Left hindlimb (tissue), 1 donor: ENCODE data around the gene RTF2.

Experiments used
- DNase-seq: peaks from one replicate; pipeline ENCODE4 v3.0.0-alpha.2; 2018

The RTF2 gene

DNA sequence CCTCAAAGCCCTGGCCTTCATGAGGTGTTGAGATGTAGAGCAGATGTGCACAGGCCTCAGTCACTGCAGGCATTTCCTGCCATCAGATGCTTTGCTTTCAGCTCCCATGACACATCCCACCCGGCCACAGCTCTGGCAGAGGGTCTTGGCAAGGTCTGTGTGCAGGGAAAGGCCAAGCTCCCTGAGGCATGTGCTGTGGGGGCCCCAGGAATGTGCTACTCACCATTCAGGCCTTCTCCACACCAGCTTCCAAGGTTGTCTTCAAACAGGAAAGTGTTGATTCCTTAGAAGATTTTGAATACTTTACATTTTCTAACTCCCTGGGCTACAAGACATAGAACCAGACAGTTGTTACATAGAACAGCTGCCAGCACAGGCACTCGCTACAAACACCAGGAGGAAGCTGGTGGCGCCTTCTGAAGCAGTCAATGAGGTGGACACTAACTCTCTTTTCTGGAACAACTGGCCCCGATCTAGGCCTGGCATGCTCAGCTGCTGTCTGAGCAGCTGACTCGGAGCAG is 28.6 kb upstream of the RTF2 start:
- DNase-seq: peak; percentile 77

DNA sequence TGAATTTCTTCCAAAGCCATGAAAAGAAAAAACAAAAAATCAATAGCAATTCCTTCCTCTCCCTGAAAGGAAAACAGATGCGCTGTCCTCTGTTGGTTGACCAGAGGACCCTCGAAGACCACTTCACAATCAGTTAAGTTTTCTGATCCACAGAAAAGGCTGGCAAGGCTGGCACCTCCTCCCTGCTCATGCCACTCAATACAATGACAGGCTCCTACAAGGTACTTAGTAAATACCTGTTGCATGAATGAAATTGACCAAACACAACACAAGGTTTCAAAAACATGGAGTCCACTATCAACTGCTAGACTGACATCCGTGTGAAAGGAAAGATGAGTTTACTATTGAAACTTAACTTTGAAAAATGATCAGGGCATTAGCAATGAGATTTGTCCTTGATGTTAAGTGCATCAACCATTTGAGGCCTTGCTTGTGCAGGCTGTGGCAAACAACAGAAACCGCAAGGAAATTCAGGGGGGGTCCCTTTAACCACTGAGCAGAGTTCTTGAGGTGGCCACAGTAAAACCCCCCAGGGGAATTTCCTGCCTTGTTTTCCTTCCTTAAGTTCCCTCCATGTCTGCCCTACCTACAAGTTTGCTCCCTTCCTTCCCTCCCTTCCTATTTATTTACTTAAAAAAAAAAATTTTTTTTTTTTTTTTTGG is 27.9 kb upstream of the RTF2 start:
- no peak for DNase-seq

DNA sequence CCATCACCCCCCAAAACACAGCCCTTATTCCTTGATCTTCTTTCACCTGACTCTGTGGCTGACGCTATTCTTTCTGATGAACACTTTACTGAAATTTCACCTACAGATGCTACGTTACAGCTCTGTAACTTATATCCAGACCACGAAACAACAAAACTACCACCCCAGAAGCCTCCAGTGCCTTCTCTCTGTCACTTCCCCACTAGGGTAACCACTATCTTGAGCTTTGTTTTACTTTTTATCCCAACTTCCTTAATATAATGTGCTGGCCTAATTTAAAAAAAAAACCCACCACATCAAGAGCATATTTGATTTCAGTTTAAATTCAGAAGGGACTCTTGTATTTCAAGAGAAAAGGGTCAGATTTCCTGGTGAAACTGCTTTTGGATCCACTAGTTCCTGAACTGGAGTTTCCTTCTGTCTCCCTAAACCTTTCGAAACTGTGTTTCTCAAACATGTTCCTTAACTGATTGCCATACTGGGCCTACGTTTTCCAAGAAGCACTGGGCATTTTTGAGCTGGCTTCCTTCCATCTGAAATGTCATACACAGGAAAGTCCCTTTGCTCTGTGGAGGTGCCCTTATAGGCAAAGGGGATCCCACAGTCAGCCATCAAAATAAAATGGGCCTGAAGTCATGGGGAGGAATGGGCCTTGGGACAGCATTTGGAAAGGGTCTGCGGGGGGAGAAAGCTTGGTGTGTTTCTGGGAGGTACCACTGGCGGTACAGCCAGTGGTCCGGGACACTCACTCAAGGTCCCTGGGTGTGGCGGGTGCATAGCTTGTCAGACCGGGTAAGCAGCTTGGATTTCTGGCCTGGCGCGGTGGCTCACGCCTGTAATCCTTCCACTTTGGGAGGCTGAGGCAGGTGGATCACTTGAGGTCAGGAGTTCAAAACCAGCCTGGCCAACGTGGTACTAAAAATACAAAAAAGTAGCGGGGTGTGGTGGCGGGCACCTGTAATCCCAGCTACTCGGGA is 25.8 kb upstream of the RTF2 start:
- DNase-seq: no peak

DNA sequence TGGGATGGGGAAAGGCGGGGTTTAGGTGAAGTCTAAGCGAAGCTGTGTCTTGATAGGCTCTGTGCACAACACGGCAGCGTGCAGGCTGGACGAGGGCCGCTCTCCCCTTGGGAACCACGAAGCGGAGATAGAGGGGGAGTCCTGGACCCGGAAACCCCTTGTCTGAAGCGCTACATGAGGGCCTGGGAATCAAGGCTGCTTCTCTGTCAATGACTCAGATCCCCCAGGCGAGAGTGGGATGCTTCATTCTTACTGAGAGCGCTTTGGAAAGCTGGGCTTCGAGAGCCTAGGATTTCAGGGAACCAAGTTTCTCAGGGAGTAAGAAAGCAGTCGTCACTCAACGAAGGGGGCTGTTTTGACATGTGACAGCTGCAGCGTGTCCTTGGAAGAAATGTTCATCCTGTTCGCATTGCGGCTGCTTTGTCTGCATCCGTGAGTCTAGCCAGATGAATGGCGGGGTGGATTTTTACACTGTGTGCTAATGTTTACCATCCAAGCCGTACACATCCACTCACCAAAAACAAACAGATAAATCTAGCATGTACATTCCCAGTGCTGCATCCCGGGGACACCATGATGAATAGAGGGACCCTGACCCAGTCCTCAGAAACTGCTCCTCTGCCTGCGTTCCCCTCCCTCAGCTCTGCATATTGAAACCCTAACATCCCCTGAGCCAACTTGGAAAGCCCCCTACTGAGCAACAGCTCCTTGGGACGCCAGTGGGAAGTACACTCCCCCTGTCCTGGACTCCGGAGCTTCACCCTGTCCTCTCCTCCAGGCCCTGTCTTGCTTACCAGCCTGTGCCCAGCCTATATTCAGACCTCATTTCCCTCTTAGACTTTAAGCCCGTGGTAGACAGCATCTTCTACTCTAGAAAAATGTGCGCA is 24.5 kb upstream of the RTF2 start:
- no peak for DNase-seq

DNA sequence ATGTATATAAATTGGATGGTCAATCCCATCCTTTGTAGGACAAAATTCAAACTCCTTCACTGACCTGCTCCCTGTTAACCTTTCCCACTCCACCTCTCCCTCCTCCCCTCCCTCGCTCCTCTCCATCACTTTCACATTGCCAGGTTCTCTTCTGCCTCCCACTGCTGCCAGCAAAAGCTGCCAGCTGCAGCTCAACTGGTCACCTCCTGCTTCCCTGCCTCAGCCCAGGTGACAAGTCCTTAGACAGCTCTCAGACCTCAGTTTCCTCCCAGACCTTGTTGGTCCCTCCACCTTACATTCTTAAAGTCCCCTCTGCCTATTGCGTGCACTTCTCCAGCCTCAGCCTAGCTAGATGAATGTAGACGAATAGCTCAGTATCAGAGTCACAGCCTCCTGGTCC is 23.3 kb upstream of the RTF2 start:
- no peak for DNase-seq

DNA sequence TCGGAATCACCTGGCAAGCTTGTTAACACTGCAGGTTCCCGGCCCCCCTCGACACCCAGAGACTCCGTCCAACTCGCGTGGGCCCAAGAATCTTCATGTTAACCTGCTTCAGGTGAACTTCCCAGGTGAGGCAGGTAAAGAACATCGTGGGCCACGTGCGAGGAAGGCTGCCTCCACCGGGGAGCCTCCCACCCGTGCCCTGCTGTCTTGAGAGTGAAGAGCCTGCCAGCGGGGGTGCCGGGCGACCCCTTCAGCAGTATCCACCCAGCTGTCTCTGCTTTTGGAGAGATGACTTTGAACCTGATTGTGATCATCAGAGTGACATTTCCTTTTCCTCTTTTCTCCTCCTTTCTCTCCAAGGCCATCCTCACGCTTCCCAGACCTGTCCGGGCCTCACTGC is 22.9 kb upstream of the RTF2 start:
- DNase-seq: no peak

DNA sequence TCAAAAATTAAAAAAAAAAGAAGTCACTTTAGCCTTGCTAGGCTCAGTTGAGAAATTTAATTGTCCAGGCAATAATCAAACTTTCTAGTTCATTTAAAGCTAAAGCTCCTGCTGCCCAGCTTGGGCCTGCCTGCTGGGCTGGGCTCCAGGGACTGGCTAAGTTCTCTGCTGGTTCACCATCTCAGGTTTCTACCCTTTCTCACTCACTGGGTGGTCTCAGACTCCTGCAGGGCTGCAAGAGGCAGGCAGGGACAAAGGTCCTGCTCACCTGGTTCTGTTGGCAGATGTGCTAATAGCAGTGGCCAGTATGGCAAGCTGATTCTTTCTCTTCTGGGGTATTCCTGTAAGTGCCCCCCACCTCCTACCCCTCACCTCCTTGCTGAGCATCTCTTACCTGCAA is 21.2 kb upstream of the RTF2 start:
- no peak for DNase-seq

DNA sequence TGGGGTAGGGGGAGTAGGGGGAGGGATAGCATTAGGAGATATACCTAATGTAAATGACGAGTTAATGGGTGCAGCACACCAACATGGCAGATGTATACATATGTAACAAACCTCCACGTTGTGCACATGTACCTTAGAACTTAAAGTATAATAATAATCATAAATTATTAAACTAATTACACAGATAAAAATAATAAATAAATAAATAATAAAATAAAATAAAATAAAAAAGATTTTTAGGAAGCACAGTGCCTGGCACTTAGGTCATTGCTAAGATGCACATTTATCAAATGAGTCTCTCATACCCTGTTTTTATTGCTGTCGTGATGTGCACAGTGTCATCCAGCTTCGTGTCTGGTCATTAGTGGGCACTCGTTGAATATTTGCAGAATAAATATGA is 19.0 kb upstream of the RTF2 start:
- DNase-seq: no peak

DNA sequence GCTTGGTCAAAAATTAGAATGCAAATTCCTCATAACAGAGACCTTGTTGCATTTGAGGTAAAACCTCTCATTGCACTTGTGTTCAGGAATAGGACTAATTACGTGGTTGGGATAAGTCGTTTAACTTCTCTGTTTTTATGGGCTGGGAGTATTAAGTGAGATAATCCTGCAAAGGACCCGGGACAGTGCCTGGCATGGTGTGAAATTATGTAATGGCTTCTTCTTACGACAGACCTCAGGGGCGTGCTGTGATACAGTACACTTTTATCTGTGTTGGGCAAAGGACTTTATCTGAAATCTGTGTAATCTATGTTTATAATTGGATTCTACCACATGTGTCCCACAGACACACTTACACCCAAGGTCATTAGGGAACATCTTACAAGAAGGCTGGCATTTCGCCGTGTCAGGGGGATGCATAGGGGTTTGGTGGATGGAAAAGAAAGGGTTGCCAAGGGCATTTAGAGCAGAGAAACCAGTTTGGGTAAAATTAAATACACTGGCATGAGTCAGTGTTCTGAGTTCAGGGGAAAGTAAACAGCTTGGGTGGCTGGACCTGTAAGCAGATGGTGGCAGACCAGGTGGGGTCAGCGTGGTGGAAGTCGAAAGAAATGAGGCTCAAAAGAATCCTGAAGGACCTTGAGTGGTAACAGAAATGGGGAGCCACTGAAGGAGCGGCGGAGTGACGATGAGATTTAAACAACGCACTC is 17.2 kb upstream of the RTF2 start:
- DNase-seq: no peak

DNA sequence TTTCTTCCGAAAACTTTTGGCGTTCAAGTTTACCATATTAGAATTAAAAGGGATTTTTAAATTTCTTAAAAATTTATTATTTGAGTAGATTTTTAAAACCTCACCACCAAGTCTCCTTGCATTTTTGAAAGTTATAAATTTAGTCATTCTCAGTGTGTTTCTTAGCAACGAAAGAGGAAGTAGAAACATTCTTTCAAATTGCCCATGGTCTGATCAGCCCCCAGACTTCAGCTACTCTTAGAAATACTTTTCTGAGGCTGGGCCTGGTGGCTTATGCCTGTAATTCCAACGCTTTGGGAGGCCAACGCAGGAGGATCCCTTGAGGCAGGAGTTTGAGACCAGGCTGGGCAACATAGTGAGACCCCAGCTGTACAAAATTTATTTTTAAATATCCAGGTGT is 15.1 kb upstream of the RTF2 start:
- no peak for DNase-seq

DNA sequence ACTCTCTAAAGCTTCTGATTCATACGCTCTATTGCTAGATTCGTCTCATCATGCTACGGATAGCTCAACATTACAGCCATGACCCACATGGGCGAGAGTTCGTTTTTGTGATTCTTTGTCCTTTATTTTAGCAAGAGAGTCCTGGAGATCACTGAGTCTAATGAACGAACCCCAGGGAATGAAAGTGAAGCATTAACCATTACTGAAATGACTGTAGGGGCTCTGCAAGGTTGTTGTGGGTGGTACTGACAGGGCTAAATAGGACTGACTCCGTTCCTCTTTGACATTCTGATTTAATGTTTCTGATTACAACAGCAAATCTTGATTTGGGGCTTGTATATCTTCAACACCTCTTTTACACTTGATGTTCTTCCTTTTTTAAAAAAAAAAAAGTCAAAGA is 13.7 kb upstream of the RTF2 start:
- DNase-seq: no peak

DNA sequence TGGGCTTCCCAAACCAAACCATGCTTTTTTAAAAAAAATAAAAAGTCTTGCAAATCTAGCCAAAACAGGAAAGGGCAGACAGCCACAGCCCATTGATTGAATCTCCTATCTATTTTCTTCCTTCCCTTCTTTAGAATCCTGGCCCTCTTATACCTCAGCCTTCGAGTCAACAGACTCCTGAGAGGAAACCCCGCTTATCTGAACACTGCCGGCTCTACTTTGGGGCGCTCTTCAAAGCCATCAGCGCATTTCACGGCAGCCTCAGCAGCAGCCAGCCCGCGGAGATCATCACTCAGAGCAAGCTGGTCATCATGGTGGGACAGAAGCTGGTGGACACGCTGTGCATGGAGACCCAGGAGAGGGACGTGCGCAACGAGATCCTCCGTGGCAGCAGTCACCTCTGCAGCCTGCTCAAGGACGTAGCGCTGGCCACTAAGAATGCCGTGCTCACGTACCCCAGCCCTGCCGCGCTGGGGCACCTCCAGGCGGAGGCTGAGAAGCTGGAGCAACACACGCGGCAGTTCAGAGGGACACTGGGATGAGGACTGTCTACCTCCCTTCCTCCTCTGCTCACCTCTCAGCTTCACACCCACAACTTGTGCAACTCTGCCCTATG is 10.1 kb upstream of the RTF2 start:
- DNase-seq: no peak

DNA sequence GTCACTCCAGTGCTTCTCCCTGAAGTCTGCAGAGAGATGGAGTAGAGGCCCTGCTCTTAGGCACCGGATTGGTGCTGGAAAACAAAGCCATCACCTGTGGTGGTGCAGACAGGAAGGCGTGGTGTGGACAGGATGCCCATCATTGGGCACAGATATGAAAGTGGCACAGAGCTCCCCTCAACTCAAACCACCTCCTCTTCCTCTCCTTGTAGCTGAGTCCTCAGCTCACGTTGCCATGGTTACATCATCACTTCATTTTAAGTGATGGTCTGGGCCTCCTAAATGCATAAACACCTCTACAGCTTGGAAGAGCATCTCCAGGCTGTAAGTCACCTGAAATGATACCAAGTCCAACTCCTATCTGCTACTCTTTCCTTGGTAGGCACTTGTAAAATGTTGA is 8.0 kb upstream of the RTF2 start:
- no peak for DNase-seq

DNA sequence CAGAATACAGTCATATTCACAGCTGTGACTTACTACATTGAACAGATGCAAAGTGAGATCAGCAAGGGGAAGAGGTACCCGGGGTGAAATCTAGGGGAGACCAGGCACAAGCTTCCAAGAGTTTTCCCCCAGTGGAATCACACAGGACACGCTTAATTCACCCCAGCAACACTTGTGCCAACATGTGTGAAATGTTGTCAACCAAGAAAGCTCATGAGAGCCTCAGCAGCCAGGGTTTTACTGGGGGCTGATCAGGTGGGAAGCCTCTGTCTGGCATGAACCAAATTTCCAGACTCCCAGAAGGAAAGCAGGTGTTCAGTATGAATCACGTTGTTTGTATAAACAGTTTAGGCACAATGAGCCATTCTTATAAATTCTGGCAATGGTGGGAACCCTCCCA is 6.9 kb upstream of the RTF2 start:
- DNase-seq: no peak

DNA sequence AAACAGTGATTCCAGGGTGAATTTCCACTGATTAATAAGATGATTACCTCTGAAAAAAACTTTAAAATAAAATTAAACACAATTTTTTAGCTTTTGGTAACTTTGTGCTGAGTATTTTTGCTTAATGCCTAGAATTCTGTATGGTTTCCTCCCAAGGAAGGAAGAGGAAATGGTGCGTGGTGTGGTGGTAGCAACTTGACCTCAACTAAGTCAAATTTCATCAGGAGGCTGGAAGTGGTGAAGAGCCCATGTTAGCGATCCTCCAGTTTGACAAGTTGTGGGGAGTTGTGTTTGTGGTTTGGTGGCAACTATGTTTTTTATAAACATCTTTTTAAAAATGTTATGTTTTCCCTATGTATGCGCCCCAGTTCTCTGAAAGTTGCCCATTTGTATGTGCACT is 5.0 kb upstream of the RTF2 start:
- no peak for DNase-seq

DNA sequence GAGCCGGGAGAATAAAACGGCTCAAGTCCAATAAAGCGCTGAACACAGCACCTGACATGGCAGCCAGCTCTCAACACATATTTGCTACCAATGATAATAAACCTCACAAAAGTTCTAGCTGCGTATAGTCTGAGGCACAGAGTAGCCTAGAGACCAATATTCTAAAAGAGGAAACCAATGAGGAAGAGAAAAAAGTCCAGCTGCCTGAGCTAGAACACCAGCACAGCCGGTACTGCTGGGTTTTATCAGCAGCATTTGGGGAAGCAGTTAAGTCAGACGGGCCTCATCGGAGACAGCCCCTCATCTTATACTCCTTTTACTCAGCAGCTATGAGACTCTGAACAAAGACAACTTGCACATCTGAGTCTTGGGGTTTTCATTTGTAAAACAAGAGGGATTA is 2.4 kb upstream of the RTF2 start:
- DNase-seq: no peak

DNA sequence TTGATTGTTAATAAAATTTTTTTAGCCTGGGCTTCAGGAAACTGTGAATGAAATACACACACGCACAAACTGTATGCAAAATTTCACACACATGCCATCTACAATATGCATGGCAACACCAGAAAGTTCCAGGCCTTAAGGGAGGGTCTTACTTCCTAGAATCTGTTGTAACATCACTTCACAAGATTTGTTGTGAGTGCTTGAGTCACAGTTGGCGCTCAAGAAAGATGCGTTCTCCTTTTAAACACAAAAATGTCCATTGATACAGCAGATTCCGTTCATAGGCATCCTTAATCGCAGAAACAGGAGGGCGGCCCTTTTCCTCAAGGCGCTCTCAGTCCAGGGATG is 485 bp upstream of the RTF2 start:
- no peak for DNase-seq

DNA sequence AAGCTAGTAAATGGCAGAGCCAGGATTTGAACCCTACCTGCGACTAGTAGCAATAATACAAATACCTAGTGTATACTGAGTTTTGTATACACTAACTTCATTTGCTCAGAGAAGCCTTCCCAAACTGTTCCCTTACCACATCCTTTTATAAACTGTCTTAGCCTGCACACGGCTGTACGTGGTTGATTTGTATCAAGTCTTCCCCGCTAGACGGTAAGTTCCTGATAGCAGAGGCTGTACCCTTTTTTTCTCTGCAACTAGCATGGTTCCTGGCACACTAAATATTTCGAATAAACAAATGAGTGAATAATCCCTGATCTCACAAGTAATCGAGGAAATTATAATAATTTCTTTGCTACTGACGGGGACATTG is 636 bp downstream of the RTF2 start:
- no peak for DNase-seq

DNA sequence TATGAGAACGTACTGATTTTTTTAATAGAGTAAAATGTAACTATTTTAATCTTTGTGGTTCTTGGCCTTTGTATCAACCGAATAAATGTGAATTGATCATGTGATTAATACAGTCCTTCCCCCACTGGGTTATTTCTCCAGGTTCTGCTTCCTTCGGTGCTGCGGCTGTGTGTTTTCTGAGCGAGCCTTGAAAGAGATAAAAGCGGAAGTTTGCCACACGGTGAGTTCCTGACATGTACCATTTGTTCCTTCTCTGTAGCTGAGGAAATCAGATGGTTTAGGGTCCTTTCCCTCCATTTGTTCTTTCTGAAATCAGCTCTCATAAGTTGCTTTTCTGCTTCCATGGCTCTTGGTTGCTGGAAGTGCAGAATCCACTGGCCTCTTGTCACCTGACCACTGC is 15.5 kb downstream of the RTF2 start:
- no peak for DNase-seq

DNA sequence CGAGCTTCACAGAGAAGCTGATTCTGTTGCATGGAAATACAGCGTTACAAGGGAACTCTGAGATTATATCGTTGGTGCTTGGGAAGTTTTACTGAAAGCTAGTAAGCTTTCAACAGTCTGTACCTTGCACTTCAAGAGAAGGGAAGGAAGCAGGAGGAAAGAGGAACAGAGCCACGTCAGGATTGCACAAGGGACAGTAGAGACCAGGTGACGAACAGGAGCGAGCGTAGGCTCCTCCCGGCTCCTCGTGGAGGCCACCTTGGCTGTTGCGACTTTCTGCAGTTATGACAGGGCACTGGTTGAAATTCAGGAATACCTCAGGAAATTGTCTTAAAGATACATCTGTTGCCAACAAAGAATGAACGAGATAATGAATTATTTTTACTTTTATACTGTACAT is 18.8 kb downstream of the RTF2 start:
- no peak for DNase-seq

DNA sequence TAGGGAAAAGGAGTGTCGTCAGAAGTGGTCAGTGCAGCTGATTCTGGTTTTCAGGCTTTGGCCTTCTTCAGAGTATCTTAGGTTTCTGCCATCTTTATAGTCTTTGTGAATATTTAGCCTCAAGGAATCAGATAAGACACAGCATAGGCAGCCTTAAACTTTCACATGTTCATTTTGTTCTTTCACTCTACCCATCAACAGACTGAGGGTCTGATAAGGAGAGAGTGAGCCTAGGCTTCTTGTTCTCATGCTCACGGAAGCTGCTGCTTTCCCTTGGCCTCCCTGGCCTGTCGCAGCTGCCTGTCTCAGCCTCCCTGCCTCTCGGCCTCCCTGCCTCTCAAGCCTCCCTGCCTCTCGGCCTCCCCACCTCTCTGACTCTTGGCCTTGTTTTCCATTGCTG is 20.1 kb downstream of the RTF2 start:
- no peak for DNase-seq

DNA sequence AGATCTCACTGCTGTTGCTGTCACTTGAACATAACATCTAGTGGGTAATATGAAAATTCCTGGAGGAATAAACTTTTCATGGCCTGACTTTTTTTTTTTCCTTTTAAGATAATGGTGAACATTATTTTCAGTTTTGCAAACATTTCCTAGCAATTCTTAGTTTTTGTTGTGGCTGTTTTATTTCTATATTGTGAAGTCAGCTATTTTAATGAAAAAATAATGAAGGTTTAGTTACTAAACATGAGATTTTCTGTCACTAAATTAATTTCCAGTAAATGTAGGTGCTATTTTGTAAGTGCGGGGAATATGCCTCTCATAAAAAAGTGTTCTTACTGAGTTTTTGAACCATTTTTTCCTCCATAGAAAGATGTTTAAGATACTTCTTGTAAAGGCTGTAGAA is 32.7 kb downstream of the RTF2 start:
- DNase-seq: no peak
